Activated effector memory CD4-positive, alpha-beta T cell treated with anti-CD3 and anti-CD28 coated beads, Interleukin-2, amount 50 U/mL, for 16 hours (primary cell): Measurements from ENCODE around the gene SELENOM.
A peak's percentile ranks its signal among the peaks of the same experiment; 100 is the strongest.

ENCODE experiments used
- DNase-seq: peaks from one replicate; pipeline ENCODE4 v3.0.0-alpha.2; 2020

SELENOM gene, protein sequence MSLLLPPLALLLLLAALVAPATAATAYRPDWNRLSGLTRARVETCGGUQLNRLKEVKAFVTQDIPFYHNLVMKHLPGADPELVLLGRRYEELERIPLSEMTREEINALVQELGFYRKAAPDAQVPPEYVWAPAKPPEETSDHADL

GRCh38 chr22:31107178-31107893, at the start of gene SELENOM:
TSS of gene SELENOM (minus strand) at chr22:31107568. CDS start at chr22:31107505, 63 bp downstream.
- DNase-seq: peak; percentile 95

- no peak for DNase-seq
Measured at GRCh38 chr22:31155422-31155821, 48.1 kb upstream of the SELENOM start.

GRCh38 chr22:31154975-31155374, 47.6 kb upstream of the SELENOM start:
- no peak for DNase-seq

DNA sequence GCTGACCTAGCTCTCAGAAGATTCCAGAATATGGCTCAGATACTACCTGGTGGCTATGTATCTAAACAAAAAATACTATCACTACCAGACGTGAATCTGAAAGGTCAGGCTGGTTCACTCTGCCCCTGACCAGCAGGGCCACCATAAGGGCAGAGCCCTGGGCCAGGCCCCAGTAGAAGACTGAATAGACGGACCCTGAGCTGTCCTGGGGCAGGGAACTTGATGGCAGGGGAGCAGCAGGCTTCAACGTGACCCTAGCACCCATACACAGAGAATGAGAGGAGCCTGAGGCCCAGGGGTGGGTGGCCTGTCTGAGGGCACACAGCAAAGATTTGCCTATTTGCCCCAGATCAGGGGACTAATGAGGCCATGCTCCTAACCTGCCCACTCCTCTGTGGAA, 46.0 kb upstream of the SELENOM start:
- no peak for DNase-seq

GRCh38 chr22:31151872-31152271, 44.5 kb upstream of the SELENOM start:
- DNase-seq: no peak

DNA sequence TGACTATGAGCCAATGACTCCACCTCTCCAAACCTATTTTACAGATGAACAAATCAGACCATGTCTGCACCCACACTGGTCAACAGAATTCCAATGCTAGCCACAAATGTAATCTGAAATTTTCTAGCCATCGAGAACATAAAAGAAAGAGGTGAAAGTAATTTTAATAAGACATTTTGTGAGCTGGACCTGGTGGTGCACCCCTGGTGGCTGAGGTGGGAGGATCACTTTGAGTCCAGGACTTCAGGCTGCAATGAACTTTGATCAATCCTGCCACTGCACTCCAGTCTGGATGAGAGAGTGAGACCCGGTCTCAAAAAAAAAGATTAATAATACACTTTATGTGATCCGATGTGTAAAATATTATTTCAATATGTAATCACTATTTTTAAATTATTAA, 43.2 kb upstream of the SELENOM start:
- DNase-seq: no peak

DNA sequence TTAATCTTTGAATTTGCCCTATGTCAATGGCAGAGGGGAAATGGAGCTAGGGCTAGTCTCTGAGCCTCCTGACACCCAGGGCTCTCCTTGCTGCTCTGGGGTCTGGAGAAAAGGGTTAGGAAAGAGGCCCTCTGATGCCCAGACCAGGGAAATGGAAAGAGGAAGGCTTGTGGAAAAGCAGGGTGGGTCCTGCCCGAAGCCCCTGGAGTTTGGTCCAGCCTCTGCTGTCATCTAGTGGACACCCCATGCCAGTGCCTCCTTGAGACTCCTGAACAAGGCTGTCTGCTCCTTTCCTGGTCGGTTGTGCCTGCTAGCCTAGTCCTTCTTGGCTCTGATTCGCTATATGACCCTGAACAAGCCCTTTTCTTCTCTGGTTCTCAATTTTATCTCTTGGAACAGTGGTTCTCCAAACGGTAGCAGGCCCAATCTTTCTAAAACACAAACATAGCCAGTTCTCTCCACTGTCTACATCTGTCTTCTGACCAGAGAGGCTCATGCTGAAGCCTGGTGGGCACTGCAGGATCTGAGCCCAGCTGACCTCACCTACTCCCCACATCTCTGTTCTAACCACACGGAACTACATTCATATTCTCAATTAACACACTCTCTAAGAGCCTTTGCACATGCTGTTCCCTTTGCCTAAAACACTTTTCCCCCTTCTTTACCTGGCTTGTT, 41.7 kb upstream of the SELENOM start:
- DNase-seq: no peak

DNA sequence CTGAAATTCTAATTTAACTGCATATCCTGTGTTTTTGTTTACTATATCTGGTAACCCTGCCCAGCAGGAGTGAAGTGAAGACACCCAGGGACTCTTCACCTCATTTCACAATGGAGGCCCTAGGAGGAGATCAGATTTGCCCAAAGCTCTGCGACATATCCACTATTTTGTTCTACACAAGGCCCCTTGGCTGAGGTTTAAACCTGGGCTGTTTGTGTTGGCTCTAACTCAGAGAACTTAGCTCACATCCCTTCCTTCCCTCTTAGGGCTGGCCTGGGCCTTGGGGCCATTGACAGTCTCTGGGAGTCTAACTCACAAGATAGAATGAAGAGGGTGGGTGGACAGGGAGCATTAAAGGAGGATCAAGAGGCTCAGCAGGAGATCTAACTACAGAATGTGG, 41.1 kb upstream of the SELENOM start:
- DNase-seq: no peak

GRCh38 chr22:31144223-31144622, 36.9 kb upstream of the SELENOM start:
- no peak for DNase-seq

GRCh38 chr22:31143537-31143936, 36.2 kb upstream of the SELENOM start:
- DNase-seq: no peak

DNA sequence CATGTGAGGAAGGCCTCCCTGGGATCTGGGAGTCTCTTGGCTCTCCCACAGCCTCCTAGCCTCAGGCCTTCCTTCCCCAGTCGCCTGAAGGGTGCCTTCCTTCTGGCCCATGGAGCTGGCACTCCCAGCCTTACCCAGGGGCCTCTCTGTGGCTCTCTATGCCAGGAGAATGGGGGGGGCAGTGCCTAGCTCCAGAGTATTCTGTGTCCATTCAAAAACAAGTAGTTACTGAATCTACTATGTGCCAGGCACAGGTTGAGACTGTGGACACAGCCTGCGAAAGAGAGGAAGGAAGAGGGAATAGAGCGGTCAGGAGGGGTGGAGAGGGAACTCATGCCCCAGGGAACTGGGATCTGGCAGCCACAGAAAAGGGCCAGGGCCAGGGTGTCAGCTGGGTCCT, 35.7 kb upstream of the SELENOM start:
- no peak for DNase-seq

- no peak for DNase-seq
Measured at GRCh38 chr22:31142285-31142684, 34.9 kb upstream of the SELENOM start.

DNA sequence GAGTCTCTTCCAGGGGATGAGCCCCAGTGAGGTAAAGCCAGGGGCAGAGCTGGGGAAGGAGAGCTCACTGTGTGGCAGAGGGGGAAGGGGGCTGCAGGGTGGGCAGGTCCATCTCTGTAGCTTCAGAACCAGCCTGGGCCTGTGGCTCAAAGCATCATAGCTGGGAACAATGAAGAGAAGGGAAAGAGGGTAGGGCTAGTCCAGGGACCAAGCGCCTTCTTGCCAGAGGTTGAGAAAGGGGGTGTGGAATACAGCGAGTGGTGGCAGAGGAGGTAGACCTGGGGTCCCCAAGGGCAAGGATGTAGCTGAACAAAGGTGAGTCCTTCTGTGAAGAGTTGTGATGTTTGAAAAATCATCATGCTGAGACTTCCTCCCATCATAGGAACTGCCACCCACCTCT, 34.2 kb upstream of the SELENOM start:
- no peak for DNase-seq

GRCh38 chr22:31140746-31141145, 33.4 kb upstream of the SELENOM start:
- no peak for DNase-seq

DNA sequence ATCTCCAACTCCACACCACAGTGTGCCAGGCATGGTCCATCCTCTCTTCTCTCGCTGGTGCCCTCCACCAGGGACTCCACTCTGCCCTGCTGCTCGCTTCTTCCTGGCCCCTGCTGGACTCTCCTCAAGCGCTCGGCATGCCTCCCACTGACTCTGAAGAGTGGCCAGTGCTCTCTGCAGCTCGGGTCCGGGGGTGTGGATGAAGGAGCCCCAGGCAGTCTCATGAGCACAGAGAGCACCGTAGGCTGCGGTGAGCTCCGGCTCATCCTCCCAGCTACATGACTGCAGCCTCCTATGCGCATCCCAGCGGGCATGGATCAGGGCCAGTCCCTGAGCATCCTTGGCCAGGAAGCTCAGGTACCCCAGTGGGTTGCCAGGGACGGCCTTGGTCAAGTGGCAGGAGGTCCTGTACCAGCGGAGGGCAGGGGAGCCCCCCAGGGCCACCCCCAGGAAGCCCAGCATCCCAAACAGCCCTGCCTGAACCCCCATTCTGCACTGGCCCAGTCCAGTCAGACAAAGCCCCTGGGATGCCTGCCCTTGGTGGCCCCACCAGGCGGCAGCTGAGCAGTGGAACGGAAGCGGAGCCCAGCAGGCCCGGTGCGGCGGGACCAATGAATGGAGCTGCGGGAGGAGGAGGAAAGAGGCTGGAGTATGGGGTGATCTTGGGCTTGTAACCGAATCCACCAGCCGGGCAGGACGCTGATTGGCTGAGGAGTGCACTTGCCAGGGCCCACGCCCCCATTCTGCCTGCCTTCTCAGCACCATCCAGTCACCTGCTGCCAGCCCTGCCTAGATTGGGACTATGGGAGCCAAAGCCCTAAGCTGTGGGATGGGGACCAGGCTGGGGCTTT, 32.7 kb upstream of the SELENOM start, which contains the start of gene PLA2G3:
Gene PLA2G3 (minus strand): TSS at position 643 of the 851 bp plus-strand sequence. CDS start 154 bp downstream, at position 489.
- DNase-seq: no peak

DNA sequence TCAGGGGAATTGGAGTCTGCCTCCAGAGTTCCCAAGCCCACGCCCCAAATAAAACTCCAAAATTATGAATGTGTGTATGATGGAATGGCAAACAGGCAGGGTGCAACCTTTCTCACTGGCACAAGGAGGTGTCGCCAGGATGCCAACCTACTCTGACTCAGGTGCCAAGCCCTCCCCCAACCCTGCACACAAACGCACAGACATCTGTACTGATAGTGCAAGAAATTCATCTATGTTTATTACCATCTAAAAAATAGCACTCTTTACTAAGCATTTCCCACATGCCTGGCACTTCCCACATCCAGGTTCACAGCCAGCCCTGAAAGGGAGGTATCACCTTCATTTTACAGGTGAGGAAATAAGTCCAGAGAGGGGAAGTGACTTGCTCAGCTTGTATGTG, 31.7 kb upstream of the SELENOM start:
- no peak for DNase-seq

- no peak for DNase-seq
Measured at GRCh38 chr22:31138126-31138525, 30.8 kb upstream of the SELENOM start.

- no peak for DNase-seq
Measured at GRCh38 chr22:31137721-31138120, 30.4 kb upstream of the SELENOM start.

GRCh38 chr22:31136711-31137110, 29.3 kb upstream of the SELENOM start:
- no peak for DNase-seq

GRCh38 chr22:31136155-31136554, 28.8 kb upstream of the SELENOM start:
- no peak for DNase-seq

- DNase-seq: no peak
Measured at GRCh38 chr22:31135706-31136105, 28.3 kb upstream of the SELENOM start.

DNA sequence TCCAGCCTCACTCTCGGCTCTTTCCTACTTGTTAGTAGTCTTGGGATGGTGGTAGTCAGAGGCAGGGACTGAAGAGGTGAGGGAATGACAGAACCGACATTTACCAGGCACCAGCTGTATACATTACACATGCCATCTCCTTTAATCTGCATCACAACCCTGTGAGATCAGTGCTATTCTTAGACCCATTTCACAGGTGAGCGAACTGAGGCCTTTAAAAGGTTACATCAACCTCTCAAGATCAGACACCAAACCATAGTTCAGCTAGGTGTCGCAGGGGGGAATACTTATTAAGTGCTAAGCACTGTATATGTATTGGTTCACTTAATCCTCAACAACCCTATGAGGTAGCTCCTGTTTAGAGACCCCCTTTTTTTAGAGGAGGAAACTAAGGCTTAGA, 27.3 kb upstream of the SELENOM start:
- no peak for DNase-seq

DNA sequence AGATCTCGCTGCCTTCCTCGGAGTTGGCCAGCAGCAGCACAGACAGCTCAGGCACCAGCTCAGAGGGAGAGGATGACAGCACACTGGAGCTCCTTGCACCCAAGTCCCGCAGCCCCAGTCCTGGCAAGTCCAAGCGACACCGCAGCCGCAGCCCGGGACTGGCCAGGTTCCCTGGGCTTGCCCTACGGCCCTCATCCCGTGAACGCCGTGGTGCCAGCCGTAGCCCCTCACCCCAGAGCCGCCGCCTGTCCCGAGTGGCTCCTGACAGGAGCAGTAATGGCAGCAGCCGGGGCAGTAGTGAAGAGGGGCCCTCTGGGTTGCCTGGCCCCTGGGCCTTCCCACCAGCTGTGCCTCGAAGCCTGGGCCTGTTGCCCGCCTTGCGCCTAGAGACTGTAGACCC, 26.5 kb upstream of the SELENOM start:
- DNase-seq: no peak
